Left cardiac atrium (tissue), 4 donors: ENCODE measurements around the gene ABCA7. TPM values are rescaled to one million over a fixed set of nuclear protein-coding genes. Genes with fewer than 3 reads are reported as not detected.

Experiments
- ATAC-seq, 2 donors: fragments of 200-7000 bp; cut with Tn5 transposase; one replicate each; pipeline ENCODE4 v1.9.1; 2020; ENCODE audit warnings: mild to moderate bottlenecking in 2 of 2, moderate library complexity in 2 of 2
- DNase-seq: peaks from one replicate; pipeline ENCODE4 v3.0.0-alpha.2; 2020
- intact Hi-C, 2 donors: fragments of 100-400 bp; cut with DNase I; formaldehyde crosslinking; loops; one replicate each; pipeline versions ENCODE4 v1.14.1 to v1.15.1; 2022 to 2023
- total RNA-seq, 2 donors: library from RNA; stranded (reverse); fragmentation: NEBNext Ultra II Directional; extraction: Animal tissue kit (Norgen Biotek cat#: 25700); gene quantifications; one replicate each; pipeline ENCODE4 v1.2.1, GENCODE V29; 2021
- donor health status: DM: no; HTN: yes; CAD: no.
- donor health status: DM: no; HTN: yes; CAD: no; lungs with severe emphysema.
- donor health status: DM: yes; HTN: yes; CAD: no.
- donor health status: Dilated cardiomyopathy.

Gene ABCA7
- total RNA-seq, 2 donors from 2014 or later = 7.7 to 10.0 TPM

DNA sequence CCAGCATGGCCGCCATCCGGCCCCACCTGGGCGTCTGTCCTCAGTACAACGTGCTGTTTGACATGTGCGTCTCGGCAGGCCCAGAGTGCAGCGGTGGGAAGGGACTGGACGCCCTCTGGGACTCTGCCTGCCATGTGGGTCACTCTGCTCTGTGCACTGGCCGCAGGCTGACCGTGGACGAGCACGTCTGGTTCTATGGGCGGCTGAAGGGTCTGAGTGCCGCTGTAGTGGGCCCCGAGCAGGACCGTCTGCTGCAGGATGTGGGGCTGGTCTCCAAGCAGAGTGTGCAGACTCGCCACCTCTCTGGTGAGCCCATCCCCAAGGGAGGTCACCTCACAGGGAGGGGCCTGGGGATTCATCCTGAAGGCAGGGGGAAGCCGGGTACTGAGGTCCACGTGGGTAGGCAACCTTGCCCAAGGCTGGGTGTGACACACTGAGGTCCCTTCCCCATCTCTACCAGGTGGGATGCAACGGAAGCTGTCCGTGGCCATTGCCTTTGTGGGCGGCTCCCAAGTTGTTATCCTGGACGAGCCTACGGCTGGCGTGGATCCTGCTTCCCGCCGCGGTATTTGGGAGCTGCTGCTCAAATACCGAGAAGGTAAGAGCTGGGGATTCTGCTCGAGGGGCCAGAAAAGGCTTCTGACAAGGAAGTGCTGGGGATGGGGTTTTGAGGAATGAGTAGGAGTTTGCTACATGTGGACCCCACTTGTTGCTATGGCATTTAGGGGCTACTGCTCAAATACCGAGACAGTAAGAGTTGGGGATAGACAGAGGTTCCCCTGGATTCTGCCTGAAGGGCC lies 11.3 kb downstream of the ABCA7 start:
- DNase-seq (no peak), ATAC-seq (no peak)
- intact Hi-C loops = no loop called here

GRCh38 chr19:1051791-1052190 lies 11.9 kb downstream of the ABCA7 start:
- intact Hi-C loops = no loop called here
- ATAC-seq (no peak), DNase-seq (no peak)

GRCh38 chr19:1052349-1052975 lies 12.6 kb downstream of the ABCA7 start:
- intact Hi-C loops = no loop called here
- ATAC-seq (no peak), DNase-seq (no peak)

DNA sequence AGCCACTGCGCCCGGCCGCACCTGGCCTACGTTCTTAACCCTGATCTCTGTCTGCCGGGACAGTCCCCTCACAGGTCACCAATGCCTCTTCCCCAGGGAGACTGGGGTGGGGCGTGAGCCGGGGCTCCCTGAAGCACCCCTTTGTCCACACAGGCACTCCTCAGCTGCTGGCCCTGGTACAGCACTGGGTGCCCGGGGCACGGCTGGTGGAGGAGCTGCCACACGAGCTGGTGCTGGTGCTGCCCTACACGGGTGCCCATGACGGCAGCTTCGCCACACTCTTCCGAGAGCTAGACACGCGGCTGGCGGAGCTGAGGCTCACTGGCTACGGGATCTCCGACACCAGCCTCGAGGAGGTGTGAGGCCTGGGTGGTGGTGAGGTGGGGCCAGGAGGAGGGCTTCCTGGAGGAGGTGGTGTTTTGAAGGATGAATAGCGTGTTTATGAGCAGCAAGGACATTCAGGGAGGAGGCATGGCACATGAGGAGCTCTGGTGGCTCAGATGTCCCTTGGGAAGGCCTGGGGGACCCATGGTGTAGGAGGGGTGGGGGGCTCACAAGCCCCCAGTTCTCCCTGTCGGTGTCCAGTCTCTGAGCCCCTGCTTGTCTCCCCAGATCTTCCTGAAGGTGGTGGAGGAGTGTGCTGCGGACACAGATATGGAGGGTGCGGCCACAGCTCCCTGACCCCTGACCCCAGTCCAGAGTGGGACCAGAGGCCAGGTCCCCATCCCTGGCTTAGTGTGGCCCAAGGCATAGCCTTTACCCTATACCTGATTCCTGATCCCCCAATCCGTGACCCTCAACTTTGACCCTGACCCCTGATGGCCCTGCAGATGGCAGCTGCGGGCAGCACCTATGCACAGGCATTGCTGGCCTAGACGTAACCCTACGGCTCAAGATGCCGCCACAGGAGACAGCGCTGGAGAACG lies 13.5 kb downstream of the ABCA7 start:
- ATAC-seq (no peak), DNase-seq (no peak)
- intact Hi-C loops = no loop called here

- intact Hi-C loops = no loop called here
- ATAC-seq = peak in 1 of 2 donors; percentile 7
- no peak for DNase-seq
Measured at GRCh38 chr19:1054102-1055027, 14.5 kb downstream of the ABCA7 start.

GRCh38 chr19:1055028-1055425 lies 15.1 kb downstream of the ABCA7 start:
- no peak for ATAC-seq
- DNase-seq = no peak
- intact Hi-C loops = no loop called here

GRCh38 chr19:1055886-1056620 lies 16.1 kb downstream of the ABCA7 start:
- DNase-seq (no peak), ATAC-seq (no peak)
- intact Hi-C loops = no loop called here

- intact Hi-C loops = no loop called here
- ATAC-seq (peak in 1 of 2 donors; percentile 27), DNase-seq (peak; percentile 9)
Measured at GRCh38 chr19:1057176-1057855, 17.4 kb downstream of the ABCA7 start.

- peak; percentile 10 for DNase-seq
- intact Hi-C loops = no loop called here
- ATAC-seq = no peak
Measured at GRCh38 chr19:1058112-1058511, 18.2 kb downstream of the ABCA7 start.

DNA sequence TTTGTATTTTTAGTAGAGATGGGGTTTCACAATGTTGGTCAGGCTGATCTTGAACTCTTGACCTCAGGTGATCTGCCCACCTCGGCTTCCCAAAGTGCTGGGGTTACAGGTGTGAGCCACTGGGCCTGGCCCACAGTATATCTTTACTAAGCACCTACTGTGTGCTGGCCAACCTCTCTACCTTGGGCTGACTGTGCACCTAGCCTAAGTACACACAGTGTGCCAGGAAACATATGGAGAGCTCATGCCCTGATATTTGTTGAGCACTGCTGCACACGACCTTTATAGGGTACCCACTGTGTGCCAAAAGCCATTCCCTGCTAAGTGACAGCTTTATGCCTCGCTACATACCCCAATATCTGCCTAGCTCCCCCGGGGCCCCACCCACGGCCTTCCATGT lies 20.8 kb downstream of the ABCA7 start:
- DNase-seq (no peak), ATAC-seq (no peak)
- intact Hi-C loops = no loop called here

- ATAC-seq (no peak), DNase-seq (no peak)
- intact Hi-C loops = no loop called here
Measured at GRCh38 chr19:1061987-1062386, 22.1 kb downstream of the ABCA7 start.

DNA sequence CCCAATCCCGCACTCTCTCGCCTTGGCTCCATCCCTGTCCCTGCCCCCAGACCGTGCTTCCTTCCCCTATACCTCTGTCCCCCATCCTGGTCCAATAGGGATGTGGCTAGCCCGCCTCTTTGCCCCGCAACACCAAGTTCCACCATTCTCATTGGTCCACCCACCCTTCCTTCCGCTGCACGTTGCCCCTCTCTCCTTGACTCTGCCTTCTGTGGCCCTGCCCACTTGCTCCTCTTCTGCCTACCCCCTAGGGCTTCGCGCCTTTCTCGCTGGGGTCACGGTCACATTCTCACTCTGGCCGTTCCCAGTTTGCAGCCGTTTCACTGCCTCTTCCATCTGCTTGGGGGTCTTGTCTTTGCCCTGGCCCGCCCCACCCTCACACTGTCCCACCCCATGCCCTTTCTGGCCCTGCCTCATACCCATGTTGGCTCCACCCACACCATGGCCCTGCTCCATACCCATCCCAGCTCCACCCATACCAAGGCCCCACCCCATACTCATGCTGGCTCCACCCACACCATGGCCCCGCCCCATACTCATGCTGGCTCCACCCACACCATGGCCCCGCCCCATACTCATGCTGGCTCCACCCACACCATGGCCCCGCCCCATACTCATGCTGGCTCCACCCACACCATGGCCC lies 22.6 kb downstream of the ABCA7 start:
- intact Hi-C loops = no loop called here
- no peak for DNase-seq
- no peak for ATAC-seq

GRCh38 chr19:1063030-1063908 lies 23.4 kb downstream of the ABCA7 start:
- DNase-seq = no peak

DNA sequence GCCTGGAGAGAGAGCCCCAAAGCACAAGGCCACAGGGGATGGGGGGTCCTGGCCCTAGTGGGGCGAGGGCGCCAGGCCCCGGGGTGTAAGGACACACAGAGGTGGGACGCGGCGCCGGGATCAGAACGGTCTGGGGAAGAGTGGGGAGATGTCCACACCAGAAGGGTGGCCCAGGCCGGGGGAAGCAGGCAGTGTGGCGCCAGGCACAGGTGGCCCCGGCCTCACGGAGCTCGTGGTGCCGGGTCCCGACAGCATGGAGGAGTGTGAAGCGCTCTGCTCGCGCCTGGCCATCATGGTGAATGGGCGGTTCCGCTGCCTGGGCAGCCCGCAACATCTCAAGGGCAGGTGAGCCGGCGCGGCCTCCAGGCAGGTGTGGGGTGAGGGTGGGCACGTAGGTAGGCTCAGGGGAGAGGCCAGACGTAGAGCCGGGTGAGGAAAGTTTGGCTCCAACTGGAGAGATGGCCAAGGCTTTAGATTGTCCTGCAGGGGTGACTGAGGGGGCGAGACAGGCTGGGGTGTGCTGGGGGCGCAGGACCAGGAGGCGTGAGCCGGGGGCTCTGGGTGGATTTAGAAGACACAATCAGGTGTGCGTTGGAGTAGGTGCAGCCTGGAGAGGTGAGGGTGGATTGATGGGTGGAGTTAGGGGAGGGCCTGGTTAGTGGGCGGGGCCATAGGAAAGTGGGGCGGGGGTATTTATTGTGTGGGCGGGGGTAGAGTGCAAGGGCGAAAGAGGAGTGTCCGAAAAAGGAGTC lies 24.2 kb downstream of the ABCA7 start:
- ATAC-seq (no peak), DNase-seq (no peak)
- intact Hi-C loops = no loop called here

More at GRCh38 chr19:1063030-1063908, 23.4 kb downstream of the ABCA7 start:
- ATAC-seq = no peak
- intact Hi-C loops = no loop called here
